HepG2 (cell line): ENCODE results near the gene CALML6. TPM values are rescaled to one million over a fixed set of nuclear protein-coding genes. Genes with fewer than 3 reads are reported as not detected.
A peak's percentile ranks its signal among the peaks of the same experiment; 100 is the strongest.

Source experiments
- DMAP1 ChIP-seq: IDR thresholded peaks from 2 replicates; pipeline ENCODE4 v1.6.1; 2016
- ESRRA ChIP-seq: sonication (generic); formaldehyde crosslinking; IDR thresholded peaks from 2 replicates; pipeline ENCODE4 v1.5.1; 2020; ENCODE audit warnings: mild to moderate bottlenecking, low read depth, missing genetic modification reagents
- GABPB1 ChIP-seq: IDR thresholded peaks from 2 replicates; pipeline ENCODE4 v1.6.1; 2016; ENCODE audit warnings: mild to moderate bottlenecking, missing genetic modification reagents, moderate library complexity, missing compliant biosample characterization
- GFI1 ChIP-seq: sonication (generic); formaldehyde crosslinking; IDR thresholded peaks from 2 replicates; pipeline ENCODE4 v1.5.0; 2020; ENCODE audit warnings: missing genetic modification reagents, mild to moderate bottlenecking, borderline replicate concordance
- HCFC1 ChIP-seq: fragments of 150-350 bp; IDR thresholded peaks from 2 replicates; pipeline ENCODE4 v1.6.1; 2014; ENCODE audit warnings: low read depth, low read length
- KLF12 ChIP-seq: sonication (generic); formaldehyde crosslinking; IDR thresholded peaks from 2 replicates; pipeline ENCODE4 v1.4.0; 2020; ENCODE audit warnings: missing genetic modification reagents, borderline replicate concordance
- REPIN1 ChIP-seq: sonication (generic); formaldehyde crosslinking; IDR thresholded peaks from 2 replicates; pipeline ENCODE4 v1.8.0; 2022; ENCODE audit warnings: missing genetic modification reagents, low read depth, mild to moderate bottlenecking, borderline replicate concordance
- RXRB ChIP-seq: IDR thresholded peaks from 2 replicates; pipeline ENCODE4 v1.6.1; 2016; ENCODE audit warnings: borderline replicate concordance, missing genetic modification reagents, missing compliant biosample characterization
- SOX6 ChIP-seq, 2 experiments: fragments of 450-650 bp in 1 of 2; sonication (generic) in 1 of 2; formaldehyde crosslinking in 1 of 2; IDR thresholded peaks; 2 replicates each; pipeline versions ENCODE4 v1.4.0 to v1.6.1; 2017 to 2020; ENCODE audit warnings: antibody characterized with exemption in 1 of 2, mild to moderate bottlenecking in 1 of 2, missing genetic modification reagents in 1 of 2
- SRY ChIP-seq: sonication (generic); formaldehyde crosslinking; IDR thresholded peaks from 2 replicates; pipeline ENCODE4 v1.8.0; 2022; ENCODE audit warnings: mild to moderate bottlenecking, missing genetic modification reagents
- TCF7 ChIP-seq: sonication (generic); IDR thresholded peaks from 2 replicates; pipeline ENCODE4 v1.6.1; 2016; ENCODE audit warnings: antibody characterized with exemption, low read depth
- ZBTB8A ChIP-seq: sonication (generic); formaldehyde crosslinking; IDR thresholded peaks from 2 replicates; pipeline ENCODE4 v1.4.0; 2020; ENCODE audit warnings: mild to moderate bottlenecking, low read depth, missing genetic modification reagents, borderline replicate concordance
- ZNF205 ChIP-seq: IDR thresholded peaks from 2 replicates; pipeline ENCODE4 v1.6.1; 2018; ENCODE audit warnings: missing biosample characterization, missing genetic modification reagents
- ZNF292 ChIP-seq: sonication (generic); formaldehyde crosslinking; IDR thresholded peaks from 2 replicates; pipeline ENCODE4 v1.8.1; 2022; ENCODE audit warnings: mild to moderate bottlenecking, low read depth, missing genetic modification reagents, borderline replicate concordance
- ZNF383 ChIP-seq: sonication (generic); formaldehyde crosslinking; IDR thresholded peaks from 2 replicates; pipeline ENCODE4 v1.4.0; 2020; ENCODE audit warnings: missing genetic modification reagents, mild to moderate bottlenecking, borderline replicate concordance
- ZNF629 ChIP-seq: sonication (generic); formaldehyde crosslinking; conservative IDR thresholded peaks from 2 replicates; pipeline ENCODE4 v1.5.0; 2020; ENCODE audit warnings: missing genetic modification reagents
- ZNF713 ChIP-seq: sonication (generic); formaldehyde crosslinking; IDR thresholded peaks from 2 replicates; pipeline ENCODE4 v1.4.0; 2020; ENCODE audit warnings: mild to moderate bottlenecking, missing genetic modification reagents
- ZNF768 ChIP-seq: sonication (generic); formaldehyde crosslinking; IDR thresholded peaks from 2 replicates; pipeline ENCODE4 v1.4.0; 2020; ENCODE audit warnings: missing genetic modification reagents
- polyA plus RNA-seq, 8 experiments: library from polyadenylated mRNA; depleted of rRNA in 3 of 8; stranded (reverse) in 7 of 8; unstranded in 1 of 8; fragments of >200 nt; fragmentation: Illumina TruSeq in 4 of 8; extraction: Trizol in 4 of 8; gene quantifications; 2 replicates each; pipeline versions ENCODE4 v1.2.1 to v1.2.3, GENCODE V29; 2011 to 2016; ENCODE audit warnings: low read depth in 4 of 8, missing spikeins in 1 of 8, mixed read lengths in 1 of 8; ENCODE audit not compliant: insufficient read depth in 1 of 8
- total RNA-seq, 5 experiments: library from RNA; depleted of rRNA; stranded (reverse); fragments of >200 nt; fragmentation: Illumina TruSeq; extraction: Trizol; gene quantifications; 2 replicates each; pipeline ENCODE4 v1.2.3, GENCODE V29; 2016; ENCODE audit warnings: low read depth in 1 of 5
- TF ChIP-seq, protein P1 (sequence below): sonication (generic); formaldehyde crosslinking; IDR thresholded peaks from 2 replicates; pipeline ENCODE4 v1.4.0; 2020; ENCODE audit warnings: missing genetic modification reagents
- TF ChIP-seq, protein P2 (sequence below), 2 experiments: sonication (generic) in 1 of 2; formaldehyde crosslinking in 1 of 2; IDR thresholded peaks; 2 replicates each; pipeline versions ENCODE4 v1.4.0 to v1.6.1; 2018 to 2020; ENCODE audit warnings: missing genetic modification reagents in 2 of 2, borderline replicate concordance in 1 of 2, low read depth in 1 of 2, mild to moderate bottlenecking in 1 of 2, missing biosample characterization in 1 of 2
- TF ChIP-seq, protein P3 (sequence below): sonication (generic); formaldehyde crosslinking; IDR thresholded peaks from 2 replicates; pipeline ENCODE4 v1.8.1; 2023; ENCODE audit warnings: mild to moderate bottlenecking, missing genetic modification reagents, borderline replicate concordance

The CALML6 gene
- total and polyA plus RNA-seq, 2 of the 13 experiments (the other 11 are each of a cell fraction or from before 2014, with no cell fraction given), result 0.11 to 0.12 TPM

DNA sequence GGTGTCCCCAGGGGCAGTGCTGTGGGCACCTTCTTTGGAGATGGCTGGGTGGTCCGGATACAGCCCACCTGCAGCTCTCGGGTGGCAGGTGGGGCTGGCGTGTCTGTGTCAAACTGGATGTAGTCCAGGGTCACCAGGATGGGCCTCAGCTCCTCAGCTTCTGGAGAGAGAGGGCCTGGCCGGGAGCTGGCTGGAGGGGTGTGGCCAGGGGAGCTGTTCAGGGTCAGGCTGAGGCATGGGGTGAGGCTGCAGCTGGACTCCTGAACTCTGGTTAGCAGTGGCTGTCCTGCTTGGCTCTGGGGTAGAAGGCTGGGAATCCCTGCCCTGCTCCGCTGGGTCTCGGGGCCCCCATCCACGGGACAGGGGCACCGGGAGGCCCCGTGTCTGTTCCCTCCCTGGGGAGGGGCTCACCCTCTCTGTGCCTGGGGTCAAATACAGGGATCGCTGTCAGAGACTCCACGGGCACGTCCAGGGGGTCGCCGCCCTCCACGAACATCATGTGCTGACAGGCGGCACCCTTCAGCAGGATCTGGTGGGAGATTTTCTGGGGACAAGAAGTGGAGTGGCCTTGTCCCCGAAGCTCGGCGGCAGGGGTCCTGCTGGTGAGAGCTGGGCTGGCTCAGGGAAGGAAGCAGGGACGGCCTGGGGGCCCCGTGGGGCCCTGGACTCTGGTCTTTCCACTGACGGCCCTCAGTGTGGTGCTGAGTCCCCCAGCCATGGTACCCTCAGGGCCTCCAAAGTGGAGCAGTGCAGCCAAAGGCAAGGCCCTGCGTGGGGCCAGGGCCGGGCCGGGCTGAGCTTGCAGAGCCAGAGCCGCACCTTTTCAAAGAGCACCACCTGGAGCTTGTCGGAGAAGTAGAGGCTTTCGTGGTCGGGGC, 8.1 kb downstream of the CALML6 start (continued):
- TF ChIP-seq ZNF383 (CRISPR knock-in tag), result 0 out of 2 replicates have a peak, but pooled peaks have one; percentile 35
- TF ChIP-seq DMAP1, result peak; percentile 58; the same call in 1 of the 2 replicates
- no peak for TF ChIP-seq HCFC1
- TF ChIP-seq ZBTB8A, result 0 out of 2 replicates have a peak, but pooled peaks have one; percentile 29
- 0 out of 2 replicates have a peak, but pooled peaks have one; percentile 9 for TF ChIP-seq ZNF205
- peak; percentile 43; the same call in 1 of the 2 replicates for TF ChIP-seq ZNF629 (CRISPR knock-in tag)
- TF ChIP-seq GABPB1 (CRISPR knock-in tag), result peak; percentile 55; the same call in 1 of the 2 replicates
- TF ChIP-seq KLF12 (CRISPR knock-in tag), result peak; percentile 82; the same call in 1 of the 2 replicates
- TF ChIP-seq SRY (CRISPR knock-in tag), result 0 out of 2 replicates have a peak, but pooled peaks have one; percentile 21
- peak; percentile 66; the same call in 1 of the 2 replicates for TF ChIP-seq RXRB (CRISPR knock-in tag)
- peak; percentile 87 for TF ChIP-seq ZNF768 (CRISPR knock-in tag)
- TF ChIP-seq, protein P1, sequence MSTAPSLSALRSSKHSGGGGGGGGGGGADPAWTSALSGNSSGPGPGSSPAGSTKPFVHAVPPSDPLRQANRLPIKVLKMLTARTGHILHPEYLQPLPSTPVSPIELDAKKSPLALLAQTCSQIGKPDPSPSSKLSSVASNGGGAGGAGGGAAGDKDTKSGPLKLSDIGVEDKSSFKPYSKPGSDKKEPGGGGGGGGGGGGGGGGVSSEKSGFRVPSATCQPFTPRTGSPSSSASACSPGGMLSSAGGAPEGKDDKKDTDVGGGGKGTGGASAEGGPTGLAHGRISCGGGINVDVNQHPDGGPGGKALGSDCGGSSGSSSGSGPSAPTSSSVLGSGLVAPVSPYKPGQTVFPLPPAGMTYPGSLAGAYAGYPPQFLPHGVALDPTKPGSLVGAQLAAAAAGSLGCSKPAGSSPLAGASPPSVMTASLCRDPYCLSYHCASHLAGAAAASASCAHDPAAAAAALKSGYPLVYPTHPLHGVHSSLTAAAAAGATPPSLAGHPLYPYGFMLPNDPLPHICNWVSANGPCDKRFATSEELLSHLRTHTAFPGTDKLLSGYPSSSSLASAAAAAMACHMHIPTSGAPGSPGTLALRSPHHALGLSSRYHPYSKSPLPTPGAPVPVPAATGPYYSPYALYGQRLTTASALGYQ (CRISPR knock-in tag), result peak; percentile 61; the same call in 1 of the 2 replicates
- TF ChIP-seq ESRRA, result 0 out of 2 replicates have a peak, but pooled peaks have one; percentile 66
- TF ChIP-seq, protein P2, sequence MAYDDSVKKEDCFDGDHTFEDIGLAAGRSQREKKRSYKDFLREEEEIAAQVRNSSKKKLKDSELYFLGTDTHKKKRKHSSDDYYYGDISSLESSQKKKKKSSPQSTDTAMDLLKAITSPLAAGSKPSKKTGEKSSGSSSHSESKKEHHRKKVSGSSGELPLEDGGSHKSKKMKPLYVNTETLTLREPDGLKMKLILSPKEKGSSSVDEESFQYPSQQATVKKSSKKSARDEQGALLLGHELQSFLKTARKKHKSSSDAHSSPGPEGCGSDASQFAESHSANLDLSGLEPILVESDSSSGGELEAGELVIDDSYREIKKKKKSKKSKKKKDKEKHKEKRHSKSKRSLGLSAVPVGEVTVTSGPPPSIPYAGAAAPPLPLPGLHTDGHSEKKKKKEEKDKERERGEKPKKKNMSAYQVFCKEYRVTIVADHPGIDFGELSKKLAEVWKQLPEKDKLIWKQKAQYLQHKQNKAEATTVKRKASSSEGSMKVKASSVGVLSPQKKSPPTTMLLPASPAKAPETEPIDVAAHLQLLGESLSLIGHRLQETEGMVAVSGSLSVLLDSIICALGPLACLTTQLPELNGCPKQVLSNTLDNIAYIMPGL (CRISPR knock-in tag; IDR thresholded peaks at IDR 0.05; ENCODE audit: borderline replicate concordance in 1 of 2, low read depth in 1 of 2), result peak; percentile 30 to 35; a peak in 1 of 4 replicates
- TF ChIP-seq GFI1, result peak; percentile 47; the same call in 1 of the 2 replicates
- TF ChIP-seq ZNF713 (CRISPR knock-in tag), result no peak
- peak; percentile 82; the same call in 1 of the 2 replicates for TF ChIP-seq ZNF292
- TF ChIP-seq SOX6 (IDR thresholded peaks at IDR 0.05), result no peak
- peak; percentile 47; the same call in 1 of the 2 replicates for TF ChIP-seq SOX6 (CRISPR knock-in tag; IDR thresholded peaks at IDR 0.05)
- TF ChIP-seq REPIN1 (CRISPR knock-in tag), result 0 out of 2 replicates have a peak, but pooled peaks have one; percentile 49
- 0 out of 2 replicates have a peak, but pooled peaks have one; percentile 17 for TF ChIP-seq TCF7
- TF ChIP-seq, protein P3, sequence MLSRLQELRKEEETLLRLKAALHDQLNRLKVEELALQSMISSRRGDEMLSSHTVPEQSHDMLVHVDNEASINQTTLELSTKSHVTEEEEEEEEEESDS (CRISPR knock-in tag), result no peak
